IPS-18c (cell line): ENCODE measurements around the gene SAMD4B.

Experiments
- H3K4me3 ChIP-seq: 2 replicates; pipeline ENCODE4 v1.7.0; 2013; ENCODE audit warnings: low read depth, mild to moderate bottlenecking, low read length, moderate library complexity; ENCODE audit not compliant: insufficient read depth
- H3K9me3 ChIP-seq: one replicate; pipeline ENCODE4 v1.6.1; 2013; ENCODE audit warnings: mild to moderate bottlenecking, low read length, moderate library complexity; ENCODE audit not compliant: control insufficient read depth, insufficient read depth

The SAMD4B gene

DNA sequence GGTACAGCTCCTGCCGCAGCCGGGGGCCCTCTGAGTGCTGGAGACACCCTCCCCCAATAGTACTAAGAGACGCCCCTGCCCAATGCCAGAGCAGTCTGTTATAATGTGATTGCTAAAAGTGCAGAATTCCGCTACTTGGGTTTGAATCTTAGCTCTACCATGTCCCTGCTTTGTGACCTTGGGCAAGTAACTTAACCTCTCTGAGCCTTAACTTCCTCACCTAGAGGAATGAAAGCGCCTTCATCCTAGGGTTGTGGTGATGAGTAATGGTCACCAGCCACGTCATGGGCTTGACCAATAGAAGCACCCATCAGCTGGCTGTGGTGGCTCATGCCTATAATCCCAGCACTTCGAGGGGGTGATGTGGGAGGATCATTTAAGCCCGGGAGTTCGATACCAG, 76.8 kb downstream of the SAMD4B start:
- Histone ChIP-seq H3K9me3 (no peaks in the 10 kb centered on the region), H3K4me3 (no peak overlapping the region)

DNA sequence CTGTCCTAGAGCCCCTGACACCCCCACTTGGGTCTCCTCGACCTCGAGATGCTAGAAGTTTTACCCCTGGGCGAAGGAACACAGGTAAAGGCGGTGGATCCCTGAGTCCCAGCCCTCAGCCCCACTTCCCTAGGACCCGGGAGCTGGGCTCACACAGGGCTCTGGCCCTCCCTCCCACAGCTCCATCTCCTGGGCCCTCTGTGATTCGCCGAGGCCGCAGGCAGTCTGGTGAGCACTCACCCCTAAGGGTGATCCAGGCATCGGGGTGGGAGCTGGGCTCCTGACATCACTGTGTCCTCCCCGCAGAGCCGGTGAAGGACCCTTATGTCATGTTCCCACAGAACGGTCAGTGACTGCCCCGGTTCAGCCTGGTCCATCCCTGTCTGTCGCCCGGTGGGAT, 78.5 kb downstream of the SAMD4B start:
- H3K4me3 ChIP-seq = no peak overlapping the region

DNA sequence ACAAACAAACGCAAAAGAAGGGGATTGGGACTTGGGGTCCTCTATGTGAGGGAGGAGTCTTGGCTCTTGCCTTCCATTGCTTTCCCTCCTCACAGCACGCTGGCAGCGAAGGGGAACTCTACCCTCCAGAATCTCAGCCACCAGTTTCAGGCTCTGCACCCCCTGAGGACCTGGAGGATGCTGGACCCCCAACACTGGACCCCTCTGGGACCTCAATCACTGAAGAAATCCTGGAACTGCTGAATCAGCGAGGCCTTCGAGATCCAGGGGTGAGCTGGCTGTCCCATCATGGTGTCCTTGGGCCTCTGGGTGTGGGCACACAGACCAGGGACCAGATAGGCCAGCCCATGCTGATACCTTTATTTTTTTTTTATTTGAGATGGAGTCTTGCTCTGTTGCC, 79.8 kb downstream of the SAMD4B start:
- Histone ChIP-seq H3K4me3 (no peak overlapping the region), H3K9me3 (no peaks in the 10 kb centered on the region)

More for the DNA sequence above, 78.5 kb downstream of the SAMD4B start:
- H3K9me3 ChIP-seq = no peaks in the 10 kb centered on the region

DNA sequence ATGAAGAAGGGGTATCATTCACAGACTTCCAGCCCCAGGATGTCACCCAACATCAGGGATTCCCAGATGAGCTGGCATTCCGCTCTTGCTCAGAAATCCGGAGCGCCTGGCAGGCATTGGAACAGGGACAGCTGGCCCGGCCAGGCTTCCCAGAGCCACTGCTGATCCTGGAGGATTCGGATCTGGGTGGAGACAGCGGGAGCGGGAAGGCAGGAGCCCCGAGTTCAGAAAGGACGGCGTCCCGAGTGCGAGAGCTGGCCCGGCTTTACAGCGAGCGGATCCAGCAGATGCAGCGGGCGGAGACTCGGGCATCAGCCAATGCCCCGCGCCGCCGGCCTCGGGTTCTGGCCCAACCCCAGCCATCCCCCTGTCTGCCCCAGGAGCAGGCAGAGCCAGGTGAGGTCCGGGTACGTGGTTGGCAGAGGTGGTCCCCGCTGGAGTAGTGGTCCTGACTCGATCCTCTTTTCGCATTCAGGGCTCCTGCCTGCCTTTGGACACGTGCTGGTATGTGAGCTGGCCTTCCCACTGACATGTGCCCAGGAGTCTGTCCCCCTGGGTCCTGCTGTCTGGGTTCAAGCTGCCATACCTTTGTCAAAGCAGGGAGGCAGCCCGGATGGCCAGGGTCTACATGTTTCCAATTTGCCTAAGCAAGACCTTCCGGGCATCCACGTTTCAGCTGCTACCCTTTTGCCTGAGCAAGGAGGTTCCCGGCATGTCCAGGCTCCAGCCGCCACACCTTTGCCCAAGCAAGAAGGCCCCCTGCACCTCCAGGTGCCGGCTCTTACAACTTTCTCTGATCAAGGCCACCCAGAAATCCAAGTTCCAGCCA, 81.3 kb downstream of the SAMD4B start:
- no peak overlapping the region for H3K4me3 ChIP-seq

DNA sequence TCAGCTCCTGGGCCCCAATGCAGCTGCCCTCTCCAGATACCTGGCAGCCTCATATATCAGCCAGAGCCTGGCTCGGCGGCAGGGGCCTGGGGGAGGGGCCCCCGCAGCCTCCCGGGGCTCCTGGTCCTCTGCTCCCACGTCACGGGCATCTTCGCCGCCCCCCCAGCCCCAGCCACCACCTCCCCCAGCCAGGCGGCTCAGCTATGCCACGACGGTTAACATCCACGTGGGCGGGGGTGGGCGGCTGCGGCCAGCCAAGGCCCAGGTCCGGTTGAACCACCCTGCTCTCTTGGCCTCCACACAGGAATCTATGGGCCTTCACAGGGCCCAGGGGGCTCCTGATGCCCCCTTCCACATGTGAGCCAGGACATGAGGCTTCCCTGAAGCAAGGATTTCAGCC, 82.7 kb downstream of the SAMD4B start:
- H3K9me3 ChIP-seq = no peaks in the 10 kb centered on the region

More for the DNA sequence above, 81.3 kb downstream of the SAMD4B start:
- H3K9me3 ChIP-seq = no peaks in the 10 kb centered on the region

DNA sequence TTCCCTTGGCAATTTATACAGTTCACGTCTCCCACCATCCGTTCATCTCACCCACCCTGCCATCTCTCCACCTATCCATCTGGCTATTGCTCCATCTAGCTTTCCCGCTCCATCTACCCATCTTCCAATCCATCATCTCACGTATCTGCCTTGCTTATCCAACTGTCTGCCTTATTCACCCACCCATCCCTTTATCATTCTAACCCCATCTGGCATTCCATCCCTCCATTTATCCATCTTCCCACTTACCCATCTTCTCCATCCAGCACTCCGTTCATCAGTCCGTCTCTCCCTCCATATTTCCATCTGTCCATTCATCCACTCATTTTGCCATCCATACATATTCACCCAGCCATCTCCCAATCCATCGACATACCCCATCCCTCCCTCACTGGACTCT, 83.5 kb downstream of the SAMD4B start:
- H3K4me3 ChIP-seq = no peak overlapping the region

More for the DNA sequence above, 82.7 kb downstream of the SAMD4B start:
- no peak overlapping the region for H3K4me3 ChIP-seq

DNA sequence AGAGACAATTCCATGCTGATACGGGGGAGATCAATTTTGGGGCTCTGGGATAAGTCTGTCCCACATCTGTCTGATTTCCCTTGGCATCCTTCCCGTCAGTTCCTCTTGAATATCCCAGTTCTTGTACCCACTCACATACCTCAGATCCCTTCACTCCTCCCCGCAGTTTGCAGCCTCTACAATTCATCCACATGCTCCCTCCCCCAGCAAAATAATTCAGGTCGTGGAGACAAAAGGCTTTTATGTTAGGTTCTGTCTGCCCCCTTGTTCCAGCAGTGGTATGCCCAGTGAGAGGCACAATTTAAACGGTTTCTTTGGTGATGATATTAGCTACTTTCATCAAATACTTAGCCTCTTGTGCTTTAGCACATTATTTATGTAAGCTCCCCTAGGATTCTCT, 83.9 kb downstream of the SAMD4B start:
- H3K4me3 ChIP-seq = no peak overlapping the region
- no peaks in the 10 kb centered on the region for H3K9me3 ChIP-seq

More for the DNA sequence above, 83.5 kb downstream of the SAMD4B start:
- no peaks in the 10 kb centered on the region for H3K9me3 ChIP-seq

DNA sequence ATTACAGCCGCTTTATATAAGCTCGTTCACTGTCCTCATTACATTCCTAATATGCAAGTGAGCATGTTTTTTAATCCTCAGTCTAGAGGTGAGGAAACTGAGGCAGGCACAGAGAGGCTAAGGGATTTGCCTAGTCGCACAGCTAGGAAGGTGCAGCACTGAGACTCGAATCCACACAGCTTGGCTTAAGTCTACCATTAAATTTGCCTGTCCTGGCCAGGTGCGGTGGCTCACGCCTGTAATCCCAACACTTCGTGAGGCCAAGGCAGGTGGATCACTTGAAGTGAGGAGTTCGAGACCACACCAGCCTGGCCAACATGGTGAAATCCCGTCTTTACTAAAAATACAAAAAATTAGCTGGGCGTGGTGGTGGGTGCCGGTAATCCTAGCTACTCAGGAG, 85.5 kb downstream of the SAMD4B start:
- Histone ChIP-seq H3K4me3 (0 out of 2 replicates have a peak overlapping the region, but pooled peaks have one; percentile 9), H3K9me3 (no peaks in the 10 kb centered on the region)

DNA sequence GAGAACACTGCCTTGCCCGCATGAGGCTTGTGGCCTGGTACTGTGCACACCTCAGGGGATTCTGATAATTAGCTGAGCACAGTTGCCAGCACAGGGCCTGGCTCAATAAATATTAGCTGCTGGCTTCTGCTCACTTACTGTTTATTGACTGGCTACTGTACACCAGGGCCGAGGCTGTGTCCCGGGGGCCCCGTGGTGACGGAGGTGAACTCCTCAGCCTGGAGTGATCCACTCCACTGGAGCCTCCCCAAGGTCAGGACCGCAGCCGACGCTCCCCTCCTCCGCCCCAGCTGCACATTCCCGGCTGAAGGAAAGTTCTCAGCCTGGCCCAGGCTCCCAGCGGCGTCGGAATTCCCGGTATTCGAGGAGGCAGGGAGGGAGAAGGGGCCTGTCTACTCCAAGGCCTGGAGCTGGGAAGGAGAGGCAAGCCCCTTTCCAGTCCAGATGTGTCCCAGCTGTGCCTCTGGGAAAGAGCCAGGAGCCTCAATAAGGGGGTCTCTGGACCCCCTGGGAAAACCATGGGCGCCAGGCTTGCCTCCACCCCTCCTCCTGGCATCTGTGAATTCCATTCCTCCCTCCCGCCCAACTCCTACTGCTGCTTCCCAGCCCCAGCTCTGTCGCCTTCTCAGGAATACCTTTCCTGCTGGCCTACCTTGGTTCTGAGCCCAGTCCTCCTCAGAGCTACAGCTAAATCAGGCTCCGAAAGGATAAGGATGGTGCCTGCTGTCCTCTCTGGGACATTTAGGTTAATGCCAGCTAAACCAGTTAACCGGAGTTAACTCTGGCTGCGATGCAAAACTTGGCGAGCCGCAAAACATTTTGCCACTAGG, 86.3 kb downstream of the SAMD4B start:
- Histone ChIP-seq H3K4me3 (peak overlapping the region; percentile 34), H3K9me3 (no peaks in the 10 kb centered on the region)

DNA sequence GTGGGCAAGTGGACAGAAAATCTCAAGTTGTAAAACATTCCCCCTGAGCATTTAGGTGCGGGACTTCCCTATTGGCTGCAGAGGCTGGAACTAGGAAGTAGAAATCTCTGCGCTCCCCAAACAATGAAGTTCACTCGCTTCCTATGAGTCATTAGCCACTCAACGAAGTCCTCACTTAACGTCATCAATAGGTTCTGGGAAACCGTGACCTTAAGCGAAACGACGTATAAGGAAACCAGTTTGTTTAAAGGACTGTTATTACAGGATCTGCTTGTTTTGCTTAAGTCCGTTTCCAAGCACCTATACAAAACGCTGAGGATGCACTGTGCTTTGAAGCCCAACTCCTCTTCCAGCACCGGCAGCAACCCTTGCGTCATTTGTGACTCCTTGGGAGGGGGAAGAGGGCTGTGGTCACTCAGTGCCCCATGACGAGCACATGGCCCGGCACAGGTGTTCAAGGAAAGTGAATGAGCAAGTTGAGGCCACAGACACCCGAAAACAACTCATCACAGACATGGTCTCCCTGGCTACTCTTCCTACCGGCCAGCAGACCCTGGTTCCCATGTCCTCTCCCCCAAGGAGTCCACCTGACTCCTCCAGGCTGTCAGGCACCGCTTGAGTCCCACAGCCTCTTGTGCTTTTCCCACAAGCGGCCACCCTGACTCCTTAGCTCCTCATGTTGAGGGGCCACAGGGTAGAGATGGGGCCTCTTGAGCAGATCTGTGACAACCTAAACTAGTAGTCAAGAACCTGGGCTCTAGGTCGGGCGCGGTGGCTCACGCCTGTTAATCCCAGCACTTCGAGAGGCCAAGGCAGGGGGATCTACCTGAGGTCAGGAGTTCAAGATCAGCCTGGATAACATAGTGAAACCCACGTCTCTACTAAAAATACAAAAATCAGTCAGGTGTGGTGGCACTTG, 88.7 kb downstream of the SAMD4B start:
- Histone ChIP-seq H3K9me3 (no peaks in the 10 kb centered on the region), H3K4me3 (no peak overlapping the region)

DNA sequence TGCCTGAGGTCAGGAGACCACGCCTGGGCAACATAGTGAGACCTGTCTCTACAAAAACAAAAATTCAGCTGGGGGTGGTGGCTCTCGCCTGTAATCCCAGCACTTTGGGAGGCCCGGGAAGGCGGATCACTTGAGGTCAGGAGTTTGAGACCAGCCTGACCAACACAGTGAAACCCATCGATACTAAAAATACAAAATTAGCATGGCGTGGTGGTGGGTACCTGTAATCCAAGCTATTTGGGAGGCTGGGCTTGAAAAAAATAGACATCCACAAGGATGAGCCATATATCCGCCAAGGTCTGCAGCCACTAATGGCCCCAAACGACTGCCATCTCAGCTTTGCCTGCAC, 90.4 kb downstream of the SAMD4B start:
- H3K9me3 ChIP-seq = no peaks in the 10 kb centered on the region
- H3K4me3 ChIP-seq = no peak overlapping the region

DNA sequence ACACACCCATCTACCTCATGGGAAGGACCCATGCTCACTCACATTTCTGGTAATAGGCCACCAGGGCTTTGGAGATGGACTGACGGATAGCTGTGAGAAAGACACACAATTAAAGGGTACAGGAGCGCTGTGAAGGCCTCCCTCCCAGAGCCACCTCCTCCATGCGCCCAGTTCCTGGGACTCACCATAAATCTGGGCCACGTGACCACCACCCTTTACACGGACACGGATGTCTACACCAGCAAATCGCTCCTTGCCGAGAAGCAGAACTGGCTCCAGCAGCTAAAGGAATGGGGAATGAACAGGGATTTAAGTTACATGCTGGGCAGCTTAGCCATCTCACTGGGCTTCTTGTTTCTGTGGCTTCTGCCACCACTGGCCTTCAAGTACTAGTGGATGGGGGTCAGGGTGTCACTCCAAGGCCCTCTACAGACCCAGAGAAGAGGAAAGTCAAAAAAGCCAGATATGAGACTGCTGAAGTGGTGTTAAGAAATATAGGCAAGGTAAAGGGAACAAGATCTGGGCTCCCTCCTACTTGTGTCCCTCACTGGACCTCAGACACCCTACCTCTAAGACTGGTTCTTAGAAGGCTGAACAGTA, 91.4 kb downstream of the SAMD4B start:
- Histone ChIP-seq H3K9me3 (no peaks in the 10 kb centered on the region), H3K4me3 (no peak overlapping the region)

DNA sequence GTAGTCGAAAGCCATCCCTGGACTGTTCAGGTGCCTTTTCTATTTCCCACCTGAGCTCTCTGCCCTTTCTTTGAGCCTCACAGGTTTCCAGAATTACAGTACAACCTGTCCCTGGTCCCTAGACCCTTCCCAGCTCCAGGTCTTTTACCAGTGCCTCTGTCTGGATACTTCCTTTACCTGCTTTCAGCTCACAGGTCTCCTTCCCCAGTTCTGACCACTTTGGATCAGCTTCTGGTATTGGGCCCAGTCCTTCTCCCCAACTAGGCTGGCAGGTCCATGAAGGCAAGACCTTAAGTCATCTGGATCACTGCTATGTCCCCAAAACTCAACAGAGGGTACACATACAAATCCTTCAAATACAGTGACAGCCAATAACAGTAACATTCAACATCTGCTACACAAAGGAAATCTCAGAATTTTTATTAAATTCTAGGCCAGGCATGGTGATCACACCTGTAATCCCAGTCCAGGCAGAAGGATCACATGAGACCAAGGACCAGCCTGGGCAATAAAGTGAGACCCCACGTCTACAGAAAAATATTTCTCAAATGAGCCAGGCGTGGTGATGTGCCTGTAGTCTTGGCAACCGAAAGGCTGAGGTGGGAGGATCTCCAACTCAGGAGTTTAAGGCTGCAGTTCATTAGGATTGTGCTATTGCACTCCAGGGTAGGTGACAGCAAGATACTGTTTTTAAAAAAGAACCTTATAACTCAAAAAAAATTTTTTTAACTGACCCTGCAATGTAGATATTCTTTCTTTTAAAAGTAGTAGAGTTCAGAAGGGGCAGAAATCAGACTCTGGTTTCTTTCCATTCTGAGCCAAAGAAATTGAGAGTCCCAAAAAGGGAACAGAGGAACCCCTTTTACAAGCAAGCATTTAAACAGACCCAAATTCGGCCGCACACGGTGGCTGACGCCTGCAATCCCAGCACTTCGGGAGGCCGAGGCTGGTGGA, 92.2 kb downstream of the SAMD4B start:
- H3K9me3 ChIP-seq = no peaks in the 10 kb centered on the region
- H3K4me3 ChIP-seq = peak overlapping the region; percentile 95
